ENCODE results near the gene RCE1.
A peak's percentile ranks its signal among the peaks of the same experiment; 100 is the strongest.
"Not testable (repeated sequence)": the region's sequence is repeated elsewhere in the genome, so short reads cannot be mapped to it uniquely, and the experiment has no call there.

The RCE1 gene

GRCh38 chr11:66842896-66843775, at the start of gene RCE1:
Gene RCE1, plus strand, starts transcription at chr11:66843441. Its CDS starts 15 bp downstream, at chr11:66843456.
- peak; percentile 81 for DNase-seq (ENCODE audit: low read depth)

- DNase-seq (ENCODE audit: low read depth) = not testable (repeated sequence)
Measured at GRCh38 chr11:66799815-66800214, 43.4 kb upstream of the RCE1 start.

- no peak for DNase-seq (ENCODE audit: low read depth)
Measured at GRCh38 chr11:66800720-66801428, 42.4 kb upstream of the RCE1 start.

GRCh38 chr11:66809592-66809991, 33.6 kb upstream of the RCE1 start:
- DNase-seq (ENCODE audit: low read depth) = no peak

- DNase-seq (ENCODE audit: low read depth) = no peak
Measured at GRCh38 chr11:66810576-66811185, 32.6 kb upstream of the RCE1 start.

GRCh38 chr11:66814678-66815077, 28.6 kb upstream of the RCE1 start:
- no peak for DNase-seq (ENCODE audit: low read depth)

- DNase-seq (ENCODE audit: low read depth) = no peak
Measured at GRCh38 chr11:66815646-66816045, 27.6 kb upstream of the RCE1 start.

GRCh38 chr11:66818231-66818955, 24.8 kb upstream of the RCE1 start:
- no peak for DNase-seq (ENCODE audit: low read depth)

GRCh38 chr11:66820381-66820780, 22.9 kb upstream of the RCE1 start:
- no peak for DNase-seq (ENCODE audit: low read depth)

GRCh38 chr11:66820901-66821300, 22.3 kb upstream of the RCE1 start:
- no peak for DNase-seq (ENCODE audit: low read depth)

GRCh38 chr11:66823700-66824099, 19.5 kb upstream of the RCE1 start:
- DNase-seq (ENCODE audit: low read depth) = no peak

GRCh38 chr11:66824573-66824972, 18.7 kb upstream of the RCE1 start:
- not testable (repeated sequence) for DNase-seq (ENCODE audit: low read depth)

- no peak for DNase-seq (ENCODE audit: low read depth)
Measured at GRCh38 chr11:66834539-66834845, 8.7 kb upstream of the RCE1 start.

GRCh38 chr11:66834943-66835342, 8.3 kb upstream of the RCE1 start:
- no peak for DNase-seq (ENCODE audit: low read depth)

GRCh38 chr11:66835768-66836405, 7.4 kb upstream of the RCE1 start:
- no peak for DNase-seq (ENCODE audit: low read depth)

GRCh38 chr11:66840317-66841091, 2.7 kb upstream of the RCE1 start:
- DNase-seq (ENCODE audit: low read depth) = no peak

- no peak for DNase-seq (ENCODE audit: low read depth)
Measured at GRCh38 chr11:66841861-66842260, 1.4 kb upstream of the RCE1 start.

GRCh38 chr11:66842501-66842895, 743 bp upstream of the RCE1 start:
- no peak for DNase-seq (ENCODE audit: low read depth)

GRCh38 chr11:66843776-66844495, 695 bp downstream of the RCE1 start:
- no peak for DNase-seq (ENCODE audit: low read depth)

- DNase-seq (ENCODE audit: low read depth) = no peak
Measured at GRCh38 chr11:66844496-66845142, 1.4 kb downstream of the RCE1 start.
